Kidney (tissue), 14 donors: ENCODE data around the gene MYLK. TPM values are rescaled to one million over a fixed set of nuclear protein-coding genes. Genes with fewer than 3 reads are reported as not detected.

Source experiments
- DNase-seq, 5 donors: peaks; one replicate each; pipeline ENCODE4 v3.0.0-alpha.2; 2013 to 2020
- FAIRE-seq: peaks from 2 replicates; lab custom pipeline; 2012; peaks lifted over from hg19 to GRCh38; lab: Jason Lieb, UNC
- H3K27ac ChIP-seq, 2 donors: one replicate each; pipeline ENCODE4 v1.7.0; 2013; ENCODE audit warnings: low read depth in 2 of 2, low read length in 2 of 2, inconsistent platforms in 1 of 2
- H3K27me3 ChIP-seq: one replicate; pipeline ENCODE4 v1.7.1; 2013; ENCODE audit warnings: low read length, inconsistent platforms; ENCODE audit not compliant: control insufficient read depth, insufficient read depth
- H3K36me3 ChIP-seq, 3 donors: one replicate each; pipeline versions ENCODE4 v1.7.0 to v1.7.1; 2013; ENCODE audit warnings: low read length in 3 of 3, control low read depth in 1 of 3, inconsistent platforms in 1 of 3; ENCODE audit not compliant: insufficient read depth in 3 of 3, control insufficient read depth in 2 of 3
- H3K4me1 ChIP-seq, 3 donors: one replicate each; pipeline versions ENCODE4 v1.7.0 to v1.7.1; 2013; ENCODE audit warnings: low read length in 3 of 3, inconsistent platforms in 1 of 3, low read depth in 1 of 3; ENCODE audit not compliant: control insufficient read depth in 2 of 3, insufficient read depth in 2 of 3
- H3K4me3 ChIP-seq, 3 donors: one replicate each; pipeline versions ENCODE4 v1.7.0 to v1.8.1; 2013; ENCODE audit warnings: low read length in 3 of 3, control low read depth in 1 of 3, inconsistent platforms in 1 of 3
- H3K9ac ChIP-seq, 3 donors: one replicate each; pipeline versions ENCODE4 v1.7.0 to v1.7.1; 2013; ENCODE audit warnings: low read length in 3 of 3, control low read depth in 1 of 3, inconsistent platforms in 1 of 3
- H3K9me3 ChIP-seq, 3 donors: one replicate each; pipeline versions ENCODE4 v1.7.0 to v1.7.1; 2013; ENCODE audit warnings: low read length in 3 of 3, control low read depth in 1 of 3, inconsistent platforms in 1 of 3; ENCODE audit not compliant: control insufficient read depth in 2 of 3, insufficient read depth in 1 of 3
- CTCF ChIP-seq: IDR thresholded peaks from 3 replicates; pipeline ENCODE4 v1.5.1; 2012; ENCODE audit warnings: mild to moderate bottlenecking, moderate library complexity, borderline replicate concordance; ENCODE audit not compliant: insufficient read depth; ENCODE audit errors: extremely low read depth
- intact Hi-C: fragments of 100-400 bp; cut with DNase I; formaldehyde crosslinking; loops from one replicate; pipeline ENCODE4 v1.11.1; 2022
- polyA plus RNA-seq: library from polyadenylated mRNA; stranded (reverse); fragments of 350-450 nt; fragmentation: Illumina TruSeq; extraction: RNeasy Lipid Tissue Mini Kit (QIAGEN cat#74804); gene quantifications from one replicate; pipeline ENCODE4 v1.2.3, GENCODE V29; 2014; ENCODE audit warnings: low read depth, low replicate concordance; ENCODE audit not compliant: insufficient read depth
- total RNA-seq: library from RNA; stranded (reverse); fragmentation: NEBNext Ultra II Directional; extraction: Animal tissue kit (Norgen Biotek cat#: 25700); gene quantifications from one replicate; pipeline ENCODE4 v1.2.1, GENCODE V29; 2021
- donor health status: control.
- donor health status: control.
- donor health status: control.
- donor health status: control.
- donor health status: control.
- donor health status: DM: yes; HTN: yes; CAD: no.
- donor health status: Normal renal cell carcinoma (clear cell type).

MYLK gene
- total and polyA plus RNA-seq, 2 donors from 2014 or later: 25.3 to 164 TPM

- H3K4me3 ChIP-seq: no peak overlapping the region
- H3K27ac ChIP-seq: peak overlapping the region; percentile 77 to 78
- no peaks in the 10 kb centered on the region for H3K27me3 ChIP-seq
- TF ChIP-seq CTCF: peak; percentile 2
- intact Hi-C loops: no loop called here
- peaks cover 6 to 43% (median 15%) of the 10 kb centered on the region in 3 donors for H3K4me1 ChIP-seq
- FAIRE-seq (no peak), DNase-seq (no peak)
- H3K36me3 ChIP-seq: peaks cover 0 to 25% (median 4%) of the 10 kb centered on the region in 3 donors
- no peaks in the 10 kb centered on the region for H3K9me3 ChIP-seq
- H3K9ac ChIP-seq: peak overlapping the region in 1 of 3 donors; percentile 28
Measured at GRCh38 chr3:123692041-123692440, 192.1 kb downstream of the MYLK start.

GRCh38 chr3:123689831-123690230 is 194.3 kb downstream of the MYLK start:
- no peaks in the 10 kb centered on the region for H3K9me3 ChIP-seq
- no peaks in the 10 kb centered on the region for H3K27me3 ChIP-seq
- DNase-seq (no peak), FAIRE-seq (no peak)
- intact Hi-C loops: no loop called here
- no peak overlapping the region for H3K9ac ChIP-seq
- peaks cover 0 to 28% (median 7%) of the 10 kb centered on the region in 3 donors for H3K4me1 ChIP-seq
- no peak overlapping the region for H3K27ac ChIP-seq
- peaks cover 0 to 31% (median 4%) of the 10 kb centered on the region in 3 donors for H3K36me3 ChIP-seq
- TF ChIP-seq CTCF: no peak
- H3K4me3 ChIP-seq: no peak overlapping the region

GRCh38 chr3:123688241-123688747 is 195.8 kb downstream of the MYLK start:
- no peak for TF ChIP-seq CTCF
- Histone ChIP-seq H3K27ac (peak overlapping the region; percentile 0 to 15), H3K36me3 (peaks cover 0 to 41% (median 7%) of the 10 kb centered on the region in 3 donors), H3K9ac (no peak overlapping the region), H3K27me3 (no peaks in the 10 kb centered on the region), H3K4me1 (peaks cover 0 to 23% (median 7%) of the 10 kb centered on the region in 3 donors), H3K9me3 (no peaks in the 10 kb centered on the region), H3K4me3 (no peak overlapping the region)
- DNase-seq (no peak), FAIRE-seq (no peak)
- intact Hi-C loops: no loop called here

GRCh38 chr3:123687286-123687685 is 196.8 kb downstream of the MYLK start:
- Histone ChIP-seq H3K27me3 (no peaks in the 10 kb centered on the region), H3K9ac (no peak overlapping the region), H3K4me1 (peaks cover 0 to 14% (median 0%) of the 10 kb centered on the region in 3 donors), H3K27ac (no peak overlapping the region), H3K36me3 (peaks cover 0 to 43% (median 7%) of the 10 kb centered on the region in 3 donors), H3K4me3 (no peak overlapping the region), H3K9me3 (no peaks in the 10 kb centered on the region)
- TF ChIP-seq CTCF: no peak
- intact Hi-C loops: no loop called here
- FAIRE-seq: no peak
- no peak for DNase-seq
